Progenitor cell of endocrine pancreas (in vitro differentiated cells): Measurements from ENCODE around the gene PRSS50. TPM values are rescaled to one million over a fixed set of nuclear protein-coding genes. Genes with fewer than 3 reads are reported as not detected.

Experiments
- DNase-seq: peaks from one replicate; pipeline ENCODE4 v3.0.0; 2021; ENCODE audit warnings: low spot score; ENCODE audit not compliant: unreplicated experiment
- H3K27ac Mint-ChIP-seq: 2 replicates; pipeline ENCODE4 v1.8.0; 2021; ENCODE audit warnings: mild to moderate bottlenecking, moderate library complexity, mixed read lengths
- H3K27me3 Mint-ChIP-seq: 2 replicates; pipeline ENCODE4 v1.8.0; 2021; ENCODE audit warnings: mixed read lengths
- H3K36me3 Mint-ChIP-seq: 2 replicates; pipeline ENCODE4 v1.8.0; 2022; ENCODE audit warnings: mixed read lengths; ENCODE audit not compliant: insufficient read depth
- H3K4me1 Mint-ChIP-seq: 2 replicates; pipeline ENCODE4 v1.8.0; 2021; ENCODE audit warnings: low read depth, mixed read lengths
- H3K4me3 Mint-ChIP-seq: 2 replicates; pipeline ENCODE4 v1.8.0; 2021; ENCODE audit warnings: low read depth, mild to moderate bottlenecking, moderate library complexity, mixed read lengths
- H3K9me3 Mint-ChIP-seq: 2 replicates; pipeline ENCODE4 v1.8.0; 2021; ENCODE audit warnings: low read depth, mixed read lengths
- CTCF ChIP-seq: fragments of 200-600 bp; sonication (generic); IDR thresholded peaks from one replicate; pipeline ENCODE4 v1.5.0; 2021; ENCODE audit warnings: antibody characterized with exemption, mild to moderate bottlenecking; ENCODE audit not compliant: unreplicated experiment
- total RNA-seq: library from RNA; stranded (reverse); gene quantifications from 2 replicates; pipeline ENCODE4 v1.2.1, GENCODE V29; 2021

Gene PRSS50
- total RNA-seq, 1 donor from 2014 or later, result 1.9 TPM

GRCh38 chr3:46710671-46711295, 6.9 kb downstream of the PRSS50 start:
- Mint-ChIP-seq H3K36me3 (no peaks in the 10 kb centered on the region), H3K4me1 (no peaks in the 10 kb centered on the region), H3K27me3 (peaks cover 6% of the 10 kb centered on the region), H3K4me3 (no peak overlapping the region), H3K9me3 (no peaks in the 10 kb centered on the region), H3K27ac (no peak overlapping the region)
- DNase-seq, result no peak
- no peak for TF ChIP-seq CTCF

DNA sequence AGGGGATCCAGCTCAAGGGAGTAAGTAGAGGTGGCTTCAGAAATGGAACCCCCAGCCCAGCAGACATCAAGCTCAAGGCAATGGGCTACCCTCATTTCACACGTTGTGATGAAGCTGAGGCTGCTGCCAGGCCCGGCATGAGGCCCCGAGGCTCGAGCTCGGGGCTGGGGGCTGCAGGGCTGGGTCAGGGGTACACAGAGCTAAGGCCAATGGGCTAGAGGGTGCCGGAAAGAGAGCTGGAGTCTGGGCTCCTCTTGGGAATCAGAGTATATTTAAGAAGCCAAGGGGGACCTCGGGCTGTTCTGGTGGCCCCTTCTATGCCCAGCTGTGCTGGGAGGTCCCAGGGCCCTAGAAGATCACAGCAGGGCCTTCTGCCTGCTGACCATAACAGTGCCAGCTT, 7.4 kb downstream of the PRSS50 start:
- Mint-ChIP-seq H3K9me3 (no peaks in the 10 kb centered on the region), H3K4me3 (no peak overlapping the region), H3K27me3 (peaks cover 4% of the 10 kb centered on the region), H3K4me1 (no peaks in the 10 kb centered on the region), H3K27ac (no peak overlapping the region), H3K36me3 (no peaks in the 10 kb centered on the region)
- no peak for DNase-seq
- TF ChIP-seq CTCF, result no peak

DNA sequence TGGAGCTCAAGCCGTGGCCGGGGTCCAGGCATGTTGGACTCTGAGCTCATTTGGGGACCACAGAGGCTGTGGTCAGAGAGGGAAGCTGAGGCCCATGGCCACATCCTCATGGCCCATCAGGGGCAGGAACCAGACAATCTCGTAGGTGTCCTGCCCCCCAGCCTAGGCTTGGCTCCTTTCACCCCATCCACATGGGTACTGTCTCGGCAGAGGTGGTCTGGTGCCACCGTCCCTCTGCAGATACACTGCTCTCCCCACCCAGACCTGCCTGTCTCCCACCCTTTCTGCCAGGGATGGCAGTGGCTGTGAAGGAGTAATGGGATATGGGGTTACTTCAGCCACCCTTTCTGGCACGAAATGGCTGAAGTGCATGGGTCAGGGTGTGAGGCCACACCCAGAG, 7.9 kb downstream of the PRSS50 start:
- no peak overlapping the region for H3K27ac Mint-ChIP-seq
- peaks cover 4% of the 10 kb centered on the region for H3K27me3 Mint-ChIP-seq
- no peak for TF ChIP-seq CTCF
- H3K36me3 Mint-ChIP-seq, result no peaks in the 10 kb centered on the region
- no peak for DNase-seq
- no peaks in the 10 kb centered on the region for H3K9me3 Mint-ChIP-seq
- H3K4me1 Mint-ChIP-seq, result no peaks in the 10 kb centered on the region
- H3K4me3 Mint-ChIP-seq, result no peak overlapping the region

GRCh38 chr3:46709157-46709654, 8.5 kb downstream of the PRSS50 start:
- Mint-ChIP-seq H3K4me1 (no peaks in the 10 kb centered on the region), H3K36me3 (no peaks in the 10 kb centered on the region), H3K27me3 (peaks cover 4% of the 10 kb centered on the region), H3K9me3 (no peaks in the 10 kb centered on the region), H3K27ac (no peak overlapping the region), H3K4me3 (no peak overlapping the region)
- no peak for TF ChIP-seq CTCF
- DNase-seq, result no peak

GRCh38 chr3:46708401-46709156, 9.1 kb downstream of the PRSS50 start:
- H3K36me3 Mint-ChIP-seq, result no peaks in the 10 kb centered on the region
- H3K27me3 Mint-ChIP-seq, result peaks cover 9% of the 10 kb centered on the region
- no peak for TF ChIP-seq CTCF
- DNase-seq, result no peak
- no peak overlapping the region for H3K27ac Mint-ChIP-seq
- no peaks in the 10 kb centered on the region for H3K9me3 Mint-ChIP-seq
- H3K4me3 Mint-ChIP-seq, result no peak overlapping the region
- H3K4me1 Mint-ChIP-seq, result no peaks in the 10 kb centered on the region
